ENCODE data around the gene WLS.
A peak's percentile ranks its signal among the peaks of the same experiment; 100 is the strongest.
"Not testable (repeated sequence)": the region's sequence is repeated elsewhere in the genome, so short reads cannot be mapped to it uniquely, and the experiment has no call there.

Gene WLS

DNA sequence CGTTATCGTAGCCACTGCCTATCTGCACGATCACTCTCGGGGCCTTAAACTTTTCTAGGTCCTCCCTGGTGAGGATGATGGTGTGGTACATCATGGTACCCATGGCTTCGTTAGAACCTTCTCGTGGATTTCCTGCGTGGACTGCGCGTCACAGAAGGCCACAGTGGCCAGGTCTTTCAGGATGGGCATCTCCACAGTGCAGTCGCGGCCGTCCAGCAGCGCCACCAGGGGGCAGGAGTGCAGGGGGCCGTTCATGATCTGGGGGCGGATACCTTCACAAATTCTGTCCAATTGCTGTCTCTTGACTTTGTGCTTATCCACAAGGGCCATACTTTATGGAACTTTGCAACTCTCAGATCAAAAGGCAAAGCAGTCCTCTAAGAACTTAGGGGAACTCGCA lies 69.6 kb downstream of the WLS start:
- DNase-seq, result no peak

DNA sequence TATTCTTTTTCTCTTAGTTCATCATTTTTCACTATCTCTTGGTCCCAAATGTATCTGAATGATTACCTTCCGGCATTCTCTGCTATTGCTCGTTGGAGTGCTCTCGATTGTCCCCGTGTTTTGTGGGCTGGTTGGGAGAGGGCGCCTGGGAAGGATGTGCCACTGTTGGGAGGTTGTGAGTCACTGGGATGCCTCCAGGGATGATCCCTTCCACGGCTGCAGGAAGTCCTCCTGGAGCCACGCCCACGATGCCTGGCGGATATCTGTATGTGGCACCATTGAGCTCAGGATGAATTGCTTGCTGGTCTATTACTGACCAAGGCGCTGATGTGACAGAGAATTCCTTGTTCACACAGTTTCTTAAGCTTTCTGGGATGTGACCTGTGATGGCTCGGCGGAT lies 70.7 kb downstream of the WLS start:
- not testable (repeated sequence) for DNase-seq

DNA sequence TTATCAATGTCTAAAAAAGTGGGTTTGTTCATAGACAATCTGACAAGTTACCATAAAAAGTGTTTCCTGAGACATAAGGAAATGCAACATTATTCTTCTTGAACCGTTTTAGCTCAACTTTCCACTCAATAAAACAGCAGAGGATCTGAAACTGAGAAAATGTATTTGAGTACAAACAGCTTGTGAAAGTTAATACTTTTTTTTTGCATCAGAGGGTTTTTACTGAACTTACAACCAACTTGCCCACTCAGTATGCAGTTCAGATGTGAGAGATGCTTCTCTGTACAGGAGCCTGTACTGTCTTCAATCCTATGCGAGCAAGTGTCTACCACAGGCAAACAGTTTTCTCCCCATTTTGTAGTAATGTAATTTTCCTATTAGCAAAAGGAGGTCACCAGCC lies 71.4 kb downstream of the WLS start:
- not testable (repeated sequence) for DNase-seq

DNA sequence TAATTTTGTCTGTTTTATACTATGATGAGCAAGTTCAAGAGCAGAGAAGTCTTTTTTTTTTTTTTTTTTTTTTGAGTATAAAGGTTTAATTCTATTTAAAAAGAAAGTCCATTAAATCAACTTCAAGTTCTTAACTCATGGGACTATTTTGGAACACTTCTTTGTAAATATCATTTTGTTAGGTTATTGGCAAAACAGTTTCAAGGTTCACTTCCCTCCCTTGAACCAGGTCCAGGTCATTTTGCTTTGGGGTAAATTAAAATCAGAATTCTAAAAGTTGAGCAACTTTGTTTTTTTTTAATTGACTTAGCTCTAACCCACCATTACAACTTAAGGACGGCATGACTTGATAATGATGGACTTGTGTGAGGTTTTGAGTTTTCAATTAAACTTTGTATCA lies 72.3 kb downstream of the WLS start:
- DNase-seq, result no peak

DNA sequence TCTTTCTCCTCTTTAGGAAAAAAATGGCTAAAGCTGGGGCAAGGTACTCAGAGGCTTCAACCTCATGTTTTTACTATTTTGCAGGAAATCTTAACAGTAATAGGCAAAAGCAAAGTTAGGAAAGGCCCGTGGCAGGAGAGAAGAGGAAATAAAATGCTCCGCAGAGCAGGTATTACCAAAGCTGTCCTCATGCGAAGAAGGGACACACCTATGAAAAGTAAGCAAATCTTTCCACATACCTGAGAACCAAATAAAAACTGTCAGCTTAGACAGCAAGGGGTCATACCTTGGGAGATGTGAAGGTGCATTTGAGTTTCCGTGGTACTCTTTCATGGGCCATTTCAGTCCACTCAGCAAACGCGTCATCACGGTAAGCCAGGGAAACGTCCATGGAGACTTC lies 73.5 kb downstream of the WLS start:
- DNase-seq, result no peak

DNA sequence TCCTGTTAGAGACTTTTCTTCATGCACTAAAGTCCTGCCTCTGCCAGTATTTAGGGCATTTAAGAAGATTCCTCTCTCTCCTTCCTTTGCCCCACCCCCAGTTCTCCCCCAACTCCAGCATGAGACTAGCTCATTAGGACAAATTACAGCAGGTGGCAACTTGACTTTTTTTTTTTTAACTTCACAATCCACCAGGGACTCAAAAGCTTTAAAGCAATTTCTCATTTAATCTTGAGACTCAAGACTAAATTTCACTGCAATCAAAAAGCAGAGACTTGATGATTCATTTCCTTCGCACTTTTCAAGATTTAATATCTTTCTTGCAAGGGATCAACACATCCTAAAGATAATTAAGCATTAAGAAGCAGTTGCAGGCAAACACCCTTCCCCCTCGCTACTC lies 74.9 kb downstream of the WLS start:
- no peak for DNase-seq

DNA sequence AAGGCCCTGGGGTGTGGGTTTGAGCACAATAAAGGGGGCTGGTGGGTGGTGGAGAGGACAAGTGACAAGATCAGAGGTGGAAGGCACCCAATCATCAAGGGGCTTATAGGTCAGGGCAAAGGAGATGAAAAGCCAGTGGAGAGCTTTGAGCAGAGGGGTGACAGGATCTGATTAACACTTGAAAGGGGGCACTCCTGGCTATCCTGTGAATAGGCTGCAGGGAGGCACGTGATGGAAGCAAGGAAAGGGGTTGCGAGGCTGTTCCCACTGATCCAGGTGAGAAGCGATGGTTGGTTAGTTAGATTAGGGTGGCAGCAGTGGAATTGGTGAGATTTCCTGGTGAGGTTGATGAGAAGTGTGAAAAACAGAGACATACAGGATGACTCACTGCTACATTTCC lies 80.6 kb downstream of the WLS start:
- no peak for DNase-seq

DNA sequence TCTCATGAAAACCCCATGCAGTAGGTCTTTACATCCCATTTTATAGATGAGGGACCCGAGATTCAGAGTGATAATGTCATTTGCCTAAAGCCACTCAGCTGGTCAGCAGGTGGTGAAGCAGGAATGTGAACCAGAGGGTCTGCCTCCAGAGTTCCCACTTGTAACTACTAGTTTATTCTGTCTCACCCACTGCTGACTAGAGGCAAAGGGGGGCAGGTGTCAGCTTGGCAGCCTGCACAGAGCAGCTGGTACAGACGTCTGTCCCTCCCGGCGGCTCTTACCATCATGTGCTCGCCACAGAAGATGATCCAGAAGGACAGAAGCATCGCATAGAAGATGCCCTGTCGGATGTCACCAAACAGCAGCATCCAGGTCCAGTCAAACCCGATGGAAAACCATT lies 82.4 kb downstream of the WLS start:
- DNase-seq, result peak; percentile 67

DNA sequence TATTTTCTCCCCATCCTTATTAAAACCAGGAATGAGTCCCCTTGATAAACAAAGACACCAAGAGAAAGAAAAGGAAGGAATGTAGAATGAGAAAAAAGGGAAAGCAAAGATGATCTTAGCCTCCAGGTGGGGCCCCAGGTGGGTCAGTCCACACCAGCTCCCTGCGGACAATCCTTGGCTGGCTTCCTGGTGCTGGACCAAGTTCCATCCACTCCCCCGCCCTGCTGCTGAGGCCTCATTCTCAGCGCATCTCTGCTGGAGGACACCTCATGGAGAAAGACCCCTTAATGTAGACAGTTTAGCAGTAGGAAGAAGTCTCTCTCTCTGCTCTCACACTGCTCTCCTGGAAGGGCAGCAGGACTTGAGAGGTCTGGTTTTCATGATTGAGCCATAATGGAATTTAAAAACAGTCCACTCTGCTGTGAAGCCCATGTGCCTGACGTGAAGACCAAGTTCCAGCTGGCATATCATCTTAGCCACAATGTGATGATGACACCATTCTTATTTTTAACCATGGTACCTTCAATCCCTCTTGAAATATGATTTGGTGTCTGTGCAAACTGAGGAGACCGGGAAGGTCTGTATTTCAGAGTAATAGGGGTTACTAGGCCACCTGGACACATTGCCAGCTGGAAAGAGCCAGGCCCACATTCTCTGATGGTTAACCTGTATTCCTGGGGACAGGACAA lies 83.1 kb downstream of the WLS start:
- DNase-seq, result no peak

DNA sequence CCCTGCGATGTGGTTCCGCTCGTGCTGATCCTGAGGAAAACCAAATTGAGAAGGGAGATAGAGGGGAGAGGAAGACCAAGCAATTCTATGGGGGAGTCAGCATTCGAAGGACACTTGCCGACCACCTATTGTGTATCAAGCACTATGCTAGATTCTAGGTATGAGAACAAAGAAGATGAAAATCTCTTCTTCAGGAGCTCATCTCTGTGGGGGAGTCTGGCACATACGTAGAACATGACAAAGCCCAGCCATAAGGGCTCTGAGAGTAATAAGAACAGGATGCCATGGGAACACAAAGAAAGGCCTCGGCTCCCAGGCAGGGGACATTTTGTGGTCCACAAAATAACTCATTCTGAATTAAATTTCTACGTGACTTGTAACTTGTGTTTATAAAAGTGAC lies 83.7 kb downstream of the WLS start:
- DNase-seq, result no peak

DNA sequence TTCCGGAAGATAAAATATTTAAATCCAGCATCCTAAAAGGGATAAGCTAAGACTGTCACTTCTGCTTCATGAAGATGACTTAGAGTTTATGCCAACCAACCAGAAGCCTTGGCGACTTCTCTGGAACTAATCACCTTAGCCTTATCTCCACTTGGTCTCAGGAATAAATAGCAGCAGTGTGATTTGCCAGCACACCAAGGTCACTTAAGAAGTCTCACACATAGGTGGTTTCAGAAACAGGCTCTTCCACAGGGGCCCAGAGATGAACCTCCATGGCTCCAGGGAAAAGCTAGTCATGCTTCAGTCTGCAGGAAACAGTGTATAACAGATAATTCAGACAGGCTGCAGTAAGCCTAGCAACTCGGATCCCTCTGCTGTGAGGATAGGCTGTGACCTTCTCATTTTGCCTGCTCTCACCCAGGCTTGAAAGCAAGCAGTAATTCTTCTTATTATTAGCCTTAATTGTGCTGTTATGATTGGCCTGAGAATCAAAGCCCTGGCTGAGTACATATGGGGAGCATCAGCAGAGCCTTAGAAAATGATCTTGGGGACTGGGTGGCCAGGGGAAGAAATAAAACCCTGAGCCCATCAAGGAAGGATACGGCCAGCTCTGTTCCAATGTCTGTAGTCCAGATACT lies 84.7 kb downstream of the WLS start:
- no peak for DNase-seq

DNA sequence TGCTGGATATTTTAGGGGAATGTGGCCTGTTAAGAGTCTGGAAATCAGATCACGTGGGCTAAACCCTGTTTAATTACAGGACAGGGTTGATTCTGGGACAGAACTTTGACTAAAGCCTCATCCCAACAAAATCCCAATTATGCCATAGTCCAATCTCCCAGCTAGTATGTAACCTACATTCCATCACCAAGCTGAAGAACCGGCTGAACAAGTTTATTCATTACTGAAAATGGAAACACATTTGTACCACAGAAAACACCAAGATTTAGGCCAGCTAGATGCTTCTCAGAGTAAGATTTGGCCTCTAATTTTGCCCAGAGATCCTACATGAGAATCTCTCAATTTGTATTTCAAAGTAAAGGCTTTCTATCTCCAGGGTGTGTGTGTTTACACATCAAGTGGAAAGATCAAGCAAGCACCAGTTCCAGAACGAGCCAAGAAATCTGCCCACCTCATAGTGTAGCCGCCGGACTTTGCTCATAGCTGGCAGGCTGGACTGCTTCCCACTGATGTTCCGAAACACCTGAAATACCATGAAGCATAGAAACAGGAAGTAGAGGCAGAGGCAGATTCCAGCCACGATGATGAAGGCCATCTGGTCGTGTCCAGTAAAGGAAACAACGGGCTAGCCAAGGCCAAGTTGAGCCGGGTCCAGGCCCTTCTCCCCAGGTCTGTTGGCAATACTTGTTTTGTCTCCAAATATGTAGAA lies 86.8 kb downstream of the WLS start:
- DNase-seq, result no peak

DNA sequence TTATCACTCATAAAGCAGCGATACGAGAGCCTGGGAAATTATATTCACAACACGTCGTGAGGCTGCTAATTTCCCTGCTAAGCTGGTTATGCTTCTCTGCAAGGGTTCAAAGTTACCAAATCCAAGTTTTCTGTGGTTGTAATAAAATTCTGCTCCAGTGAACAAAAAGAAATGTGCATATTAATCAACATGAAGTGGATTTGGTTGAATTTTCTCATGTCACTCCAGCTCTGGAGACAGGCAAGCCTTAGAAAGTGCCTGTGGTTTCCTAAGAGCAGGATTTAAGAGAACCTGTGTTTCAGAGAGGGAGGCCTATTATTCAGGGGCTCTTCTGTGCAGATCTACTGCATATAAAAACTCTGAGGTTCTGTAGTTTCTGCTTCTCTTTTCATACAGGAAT lies 87.5 kb downstream of the WLS start:
- no peak for DNase-seq

DNA sequence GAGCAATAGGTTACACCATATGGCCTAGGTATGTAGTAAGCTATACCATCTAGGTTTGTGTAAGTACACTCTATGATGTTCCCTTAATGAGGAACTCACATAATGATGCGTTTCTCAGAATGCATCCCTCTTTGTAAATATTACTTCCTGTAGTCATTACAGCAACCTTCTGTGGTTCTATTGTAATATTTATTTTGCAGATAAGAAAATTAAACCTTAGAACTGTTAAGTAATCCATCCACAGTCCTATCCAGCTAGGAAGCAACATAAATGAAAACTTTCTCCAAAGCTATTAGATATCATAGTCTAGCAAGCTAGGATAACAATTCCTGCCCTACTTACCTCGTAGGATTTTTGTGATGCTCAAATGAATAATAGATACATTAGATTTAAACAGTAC lies 88.7 kb downstream of the WLS start:
- DNase-seq, result no peak

DNA sequence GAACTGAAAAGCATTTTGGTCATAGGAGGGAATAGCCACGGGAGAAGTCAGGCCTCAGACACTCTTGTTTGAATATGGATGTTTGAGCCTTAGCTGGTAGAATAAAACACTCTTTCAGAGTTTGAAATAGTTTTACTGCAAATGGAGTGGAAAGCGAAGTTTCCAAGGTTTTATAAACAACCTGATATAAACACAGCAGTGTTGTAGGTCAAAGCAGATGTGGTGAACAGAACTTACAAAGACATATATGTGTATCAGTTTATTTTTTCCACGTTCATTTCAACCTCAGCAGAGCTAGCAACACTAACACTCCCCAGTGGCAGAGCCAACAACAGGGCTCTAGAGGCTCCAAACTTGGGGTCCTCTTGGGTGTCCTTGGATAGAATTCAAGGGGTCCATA lies 89.9 kb downstream of the WLS start:
- no peak for DNase-seq

DNA sequence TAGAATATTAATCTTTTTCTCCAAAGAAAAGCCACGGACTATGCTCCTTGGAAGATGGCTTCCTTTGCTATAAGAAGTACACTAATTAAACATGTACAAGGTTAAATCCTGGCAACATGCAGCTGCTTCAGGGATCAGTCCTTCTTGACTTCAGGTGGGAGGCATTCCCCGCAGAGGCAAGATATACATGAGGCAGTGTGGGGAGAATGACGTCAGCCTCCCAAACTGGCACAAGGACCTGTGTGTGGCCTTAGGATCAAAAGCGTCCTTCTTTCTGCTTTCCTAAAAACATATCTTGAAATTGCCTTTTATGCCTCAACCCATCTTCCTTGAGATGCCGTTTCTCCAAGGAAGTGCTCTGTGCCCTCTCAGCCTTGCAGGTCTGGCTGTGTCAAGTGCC lies 90.3 kb downstream of the WLS start:
- DNase-seq, result no peak

DNA sequence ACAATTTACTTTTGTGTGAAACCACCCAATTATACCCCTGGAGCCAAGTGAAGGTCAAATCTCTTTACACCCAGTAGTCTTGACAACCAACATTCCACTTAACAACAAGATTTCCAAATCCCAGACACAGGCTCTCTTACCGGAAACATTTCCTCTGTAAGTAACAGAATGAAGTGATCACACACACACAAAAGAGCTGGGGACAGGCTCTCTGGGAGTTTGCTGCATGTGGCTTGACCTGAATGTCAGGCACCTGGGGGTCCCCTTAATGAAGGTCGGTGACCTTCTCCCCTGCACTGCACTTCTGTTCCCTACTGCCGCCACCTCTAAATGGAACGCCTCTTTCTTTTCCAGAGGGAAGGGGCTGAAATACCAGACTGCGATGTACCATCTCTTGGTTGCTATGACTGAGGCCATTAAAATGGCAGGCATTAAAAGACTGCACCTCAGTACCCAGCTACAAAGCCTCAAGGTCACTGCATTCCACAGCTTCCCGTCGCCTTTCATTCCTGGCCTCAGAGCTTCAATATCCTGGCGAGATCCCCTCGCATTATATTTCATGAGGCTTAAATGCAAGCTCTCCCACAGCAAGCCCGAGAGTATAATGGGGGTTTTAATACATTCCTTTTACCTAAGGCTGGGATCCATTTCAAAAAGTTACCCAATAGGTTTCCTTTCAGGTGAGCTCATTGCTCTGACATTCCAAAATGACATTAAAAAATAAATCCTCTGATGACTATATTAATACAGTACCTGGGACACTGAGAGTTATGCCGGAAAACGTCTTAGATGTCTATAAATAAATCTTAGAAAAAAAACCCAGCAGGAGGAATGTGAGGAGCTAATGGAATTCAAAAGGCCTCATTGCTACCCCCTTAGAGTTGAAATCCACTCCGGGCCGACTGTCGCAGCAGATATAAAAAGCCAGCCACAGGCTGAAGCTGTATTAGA lies 91.0 kb downstream of the WLS start:
- no peak for DNase-seq

DNA sequence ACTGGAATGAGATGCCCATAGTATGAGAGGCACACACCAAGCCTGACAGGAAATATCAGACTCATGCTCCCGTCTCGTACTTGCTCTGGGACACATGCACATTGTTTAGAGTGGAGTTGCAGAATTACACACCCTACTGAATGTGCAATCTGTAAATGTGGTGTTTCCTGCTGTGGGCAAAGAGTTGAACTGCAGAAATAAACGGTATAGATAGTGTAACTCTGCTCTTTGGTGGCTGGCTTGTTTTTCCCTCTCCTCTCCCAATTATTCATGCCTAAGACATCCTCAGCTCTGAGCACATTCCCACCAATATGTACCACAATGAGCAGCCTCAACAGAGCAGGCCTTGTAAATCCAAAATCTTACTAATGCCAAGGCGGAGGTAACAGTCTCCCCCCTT lies 91.8 kb downstream of the WLS start:
- no peak for DNase-seq

DNA sequence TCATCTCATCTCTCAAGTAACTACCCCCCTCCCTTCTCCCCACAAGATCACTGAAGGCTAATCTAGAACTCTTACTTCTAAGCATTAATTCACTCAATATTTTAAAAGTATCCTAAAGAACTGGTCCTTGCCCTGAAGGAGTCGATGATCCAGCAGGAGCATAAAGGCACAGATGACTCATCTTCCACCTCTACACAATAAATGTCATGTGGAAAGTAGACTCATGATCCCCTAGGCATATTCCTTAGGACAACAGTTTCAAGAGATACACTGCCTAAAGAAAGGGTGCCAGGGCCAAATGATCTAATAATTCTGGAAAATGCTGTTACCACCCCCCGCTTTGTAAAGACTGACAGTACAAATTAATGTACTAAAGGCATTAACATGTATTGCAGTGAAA lies 96.1 kb downstream of the WLS start:
- no peak for DNase-seq

DNA sequence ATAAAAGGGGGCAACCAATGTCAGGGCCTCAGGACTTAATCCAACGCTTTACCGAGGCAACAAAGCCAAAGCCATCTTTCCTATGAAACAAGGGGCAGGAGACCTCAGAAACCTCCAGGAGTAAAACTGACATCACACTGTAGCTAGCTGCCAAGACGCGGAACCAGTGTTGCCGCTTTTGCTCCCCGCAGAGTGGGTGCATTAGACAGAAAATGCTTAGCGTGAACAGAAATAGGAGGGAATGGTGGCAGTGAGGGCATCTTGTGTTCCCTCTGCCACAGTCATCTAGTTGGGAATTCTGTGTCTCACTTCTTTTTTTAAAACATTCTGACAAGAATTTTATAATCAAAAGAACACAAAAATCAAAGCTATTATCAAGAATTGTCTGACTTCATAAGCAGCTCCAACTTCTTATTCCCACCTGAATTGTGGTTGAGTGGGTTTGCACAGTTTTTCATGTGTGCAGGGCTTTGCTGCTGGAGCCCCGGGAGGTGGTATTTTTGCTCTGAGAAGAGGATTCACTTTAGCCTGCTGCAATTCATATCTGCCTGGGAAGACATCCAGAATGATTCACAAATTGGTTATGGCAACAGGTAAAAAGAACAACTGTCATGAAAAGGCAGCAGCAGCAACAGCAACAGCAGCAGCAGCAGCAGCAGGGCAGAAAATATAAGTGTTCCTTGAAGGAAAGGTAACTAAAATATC lies 99.7 kb downstream of the WLS start:
- no peak for DNase-seq

DNA sequence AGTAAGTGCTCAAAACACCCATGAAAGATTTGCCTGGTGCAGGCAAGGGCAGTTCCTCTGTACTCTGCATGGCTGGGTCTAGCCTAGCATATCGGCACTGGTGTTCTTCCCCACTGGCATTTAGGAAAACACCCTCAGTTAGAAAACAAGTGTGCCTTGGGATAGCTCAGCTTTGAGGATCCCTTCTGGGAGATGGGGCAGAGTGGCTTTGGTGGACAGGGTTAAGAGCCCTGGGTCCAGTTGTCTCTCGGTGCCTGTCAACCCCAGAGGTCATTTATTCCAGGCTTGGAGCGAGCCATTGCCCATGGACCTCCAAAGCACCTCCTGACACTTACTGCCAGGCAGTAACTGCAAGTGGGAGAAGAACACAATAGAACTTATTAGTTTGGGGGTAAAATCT lies 101.1 kb downstream of the WLS start:
- DNase-seq, result no peak

DNA sequence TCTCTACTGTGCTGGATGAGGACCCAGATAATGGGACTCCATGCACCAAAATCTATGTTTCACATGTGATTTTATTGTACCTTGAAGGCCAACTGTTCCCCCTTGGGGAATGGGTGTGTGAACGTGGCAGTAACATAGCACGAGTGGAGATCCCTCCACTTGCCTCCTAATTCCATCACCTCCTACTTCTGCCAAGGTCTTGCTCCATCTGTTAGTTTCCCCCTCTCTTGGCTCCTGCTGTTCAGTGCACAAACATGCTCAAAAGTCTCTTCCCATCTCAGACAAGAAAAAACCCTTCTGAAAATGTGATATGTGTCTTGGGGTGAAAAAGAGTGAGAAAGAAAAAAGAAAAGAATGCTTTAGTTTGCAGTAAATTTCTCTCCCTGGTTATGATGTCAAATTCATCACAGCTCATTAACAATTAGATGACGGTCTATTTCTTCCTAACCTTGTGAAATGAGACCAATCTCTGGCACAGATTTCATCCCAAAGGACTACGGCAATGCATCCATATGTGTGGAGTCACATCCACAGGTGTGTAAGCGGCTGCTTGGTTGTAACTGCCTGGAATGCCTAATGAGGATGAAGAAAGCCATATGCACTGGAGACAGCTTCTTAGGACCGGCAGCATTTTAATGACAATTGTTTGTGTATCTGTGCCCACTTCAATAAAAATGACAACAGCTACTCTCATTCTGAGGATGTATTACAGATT lies 102.6 kb downstream of the WLS start:
- peak; percentile 71 for DNase-seq

All from NCI-H1694 (cell line).